SK-N-SH treated with all-trans-retinoic acid at 6 μM for 48 hours (cell line): ENCODE data around the gene SLCO3A1.

ENCODE experiments used
- ARNTL ChIP-seq: fragments of 450-650 bp; formaldehyde crosslinking; IDR thresholded peaks from 2 replicates; pipeline ENCODE4 v1.5.0; 2020; ENCODE audit warnings: low read depth, mild to moderate bottlenecking, moderate library complexity, borderline replicate concordance
- ESRRG ChIP-seq: fragments of 250-450 bp; sonication (Bioruptor Pico); IDR thresholded peaks from 2 replicates; pipeline ENCODE4 v1.6.1; 2021; ENCODE audit warnings: mild to moderate bottlenecking
- GLIS3 ChIP-seq: fragments of 250-450 bp; sonication (Bioruptor Pico); IDR thresholded peaks from 2 replicates; pipeline ENCODE4 v1.5.0; 2020; ENCODE audit warnings: mild to moderate bottlenecking, moderate library complexity
- PPARA ChIP-seq: fragments of 250-450 bp; sonication (Bioruptor Pico); IDR thresholded peaks from 2 replicates; pipeline ENCODE4 v1.5.0; 2020; ENCODE audit warnings: mild to moderate bottlenecking, borderline replicate concordance
- RARB ChIP-seq: fragments of 250-450 bp; sonication (Bioruptor Pico); IDR thresholded peaks from 2 replicates; pipeline ENCODE4 v1.8.0; 2021; ENCODE audit warnings: mild to moderate bottlenecking, moderate library complexity
- SNAI2 ChIP-seq: fragments of 250-450 bp; sonication (Bioruptor Pico); IDR thresholded peaks from 2 replicates; pipeline ENCODE4 v1.5.0; 2020; ENCODE audit warnings: mild to moderate bottlenecking, moderate library complexity
- TCF4 ChIP-seq: fragments of 250-450 bp; sonication (Bioruptor Pico); IDR thresholded peaks from 2 replicates; pipeline ENCODE4 v1.8.0; 2021; ENCODE audit warnings: mild to moderate bottlenecking, moderate library complexity, borderline replicate concordance
- TOX ChIP-seq: fragments of 250-450 bp; sonication (Bioruptor Pico); IDR thresholded peaks from 2 replicates; pipeline ENCODE4 v1.8.0; 2021; ENCODE audit warnings: mild to moderate bottlenecking, moderate library complexity, borderline replicate concordance
- TF ChIP-seq, protein P1 (sequence below): fragments of 250-450 bp; sonication (Bioruptor Pico); IDR thresholded peaks from 2 replicates; pipeline ENCODE4 v1.5.1; 2020; ENCODE audit warnings: low read depth, mild to moderate bottlenecking, moderate library complexity
- TF ChIP-seq, protein P2 (sequence below): fragments of 250-450 bp; sonication (Bioruptor Pico); IDR thresholded peaks from 2 replicates; pipeline ENCODE4 v1.5.1; 2021; ENCODE audit warnings: mild to moderate bottlenecking, moderate library complexity
- TF ChIP-seq, protein P3 (sequence below): fragments of 250-450 bp; sonication (Bioruptor Pico); IDR thresholded peaks from 2 replicates; pipeline ENCODE4 v1.8.0; 2020; ENCODE audit warnings: mild to moderate bottlenecking, moderate library complexity, borderline replicate concordance
- TF ChIP-seq, protein P4 (sequence below): fragments of 250-450 bp; sonication (Bioruptor Pico); IDR thresholded peaks from 2 replicates; pipeline ENCODE4 v1.5.0; 2020; ENCODE audit warnings: mild to moderate bottlenecking, moderate library complexity
- TF ChIP-seq, protein P5 (sequence below): fragments of 250-450 bp; sonication (Bioruptor Pico); IDR thresholded peaks from 2 replicates; pipeline ENCODE4 v1.8.0; 2021; ENCODE audit warnings: low read depth, mild to moderate bottlenecking, moderate library complexity, borderline replicate concordance

DNA sequence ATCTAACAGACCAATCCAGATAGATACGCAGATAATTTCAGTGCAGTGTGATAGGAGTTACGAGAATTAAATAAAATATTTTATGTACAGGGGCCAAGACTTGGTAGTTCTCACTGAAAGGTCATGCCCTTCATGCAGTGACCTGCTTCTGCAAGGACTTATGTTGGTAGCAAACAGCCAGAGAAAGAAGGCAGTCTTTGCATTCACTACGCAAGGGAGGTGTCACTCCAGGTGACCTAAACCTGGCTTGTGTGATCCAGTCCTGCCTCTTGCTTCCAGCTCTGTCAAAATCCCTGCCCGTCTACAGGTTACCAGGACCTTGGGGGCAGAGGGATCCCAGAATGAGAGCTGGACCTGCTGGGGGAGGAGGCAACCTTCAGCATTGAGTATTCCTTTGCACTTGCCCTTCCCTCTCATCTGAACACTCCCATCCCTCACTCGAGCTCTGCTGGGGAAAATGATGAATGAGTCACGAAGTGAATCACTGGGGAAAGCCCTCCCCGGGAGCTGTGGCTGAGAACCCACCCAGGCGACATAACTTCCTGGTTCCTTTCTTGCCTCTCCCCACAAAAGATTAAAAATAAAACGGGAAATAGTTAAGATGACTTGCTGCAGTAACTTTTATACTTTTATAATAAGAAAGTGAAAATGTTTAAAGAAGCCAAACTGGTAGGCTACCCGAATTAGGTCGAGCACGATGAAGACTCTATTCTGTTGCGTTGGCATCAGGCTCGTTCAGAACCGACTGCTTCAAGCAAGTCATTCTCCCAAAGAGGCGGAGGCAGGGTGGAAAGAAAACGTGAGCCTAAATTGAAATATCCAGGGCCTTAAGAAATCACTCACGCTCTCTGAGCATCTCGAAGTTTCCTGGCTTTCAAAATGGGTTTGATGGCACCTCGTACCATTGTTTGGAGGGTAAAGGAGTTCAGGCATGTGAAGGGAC is 216.1 kb downstream of the SLCO3A1 start:
- TF ChIP-seq SNAI2 (CRISPR knock-in tag) (no peak), TCF4 (CRISPR knock-in tag) (no peak), PPARA (CRISPR knock-in tag) (no peak), RARB (no peak), TOX (CRISPR knock-in tag) (no peak), GLIS3 (CRISPR knock-in tag) (no peak), ARNTL (no peak), ESRRG (CRISPR knock-in tag) (no peak)
- TF ChIP-seq, protein P1, sequence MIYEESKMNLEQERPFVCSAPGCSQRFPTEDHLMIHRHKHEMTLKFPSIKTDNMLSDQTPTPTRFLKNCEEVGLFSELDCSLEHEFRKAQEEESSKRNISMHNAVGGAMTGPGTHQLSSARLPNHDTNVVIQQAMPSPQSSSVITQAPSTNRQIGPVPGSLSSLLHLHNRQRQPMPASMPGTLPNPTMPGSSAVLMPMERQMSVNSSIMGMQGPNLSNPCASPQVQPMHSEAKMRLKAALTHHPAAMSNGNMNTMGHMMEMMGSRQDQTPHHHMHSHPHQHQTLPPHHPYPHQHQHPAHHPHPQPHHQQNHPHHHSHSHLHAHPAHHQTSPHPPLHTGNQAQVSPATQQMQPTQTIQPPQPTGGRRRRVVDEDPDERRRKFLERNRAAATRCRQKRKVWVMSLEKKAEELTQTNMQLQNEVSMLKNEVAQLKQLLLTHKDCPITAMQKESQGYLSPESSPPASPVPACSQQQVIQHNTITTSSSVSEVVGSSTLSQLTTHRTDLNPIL (CRISPR knock-in tag): no peak
- TF ChIP-seq, protein P2, sequence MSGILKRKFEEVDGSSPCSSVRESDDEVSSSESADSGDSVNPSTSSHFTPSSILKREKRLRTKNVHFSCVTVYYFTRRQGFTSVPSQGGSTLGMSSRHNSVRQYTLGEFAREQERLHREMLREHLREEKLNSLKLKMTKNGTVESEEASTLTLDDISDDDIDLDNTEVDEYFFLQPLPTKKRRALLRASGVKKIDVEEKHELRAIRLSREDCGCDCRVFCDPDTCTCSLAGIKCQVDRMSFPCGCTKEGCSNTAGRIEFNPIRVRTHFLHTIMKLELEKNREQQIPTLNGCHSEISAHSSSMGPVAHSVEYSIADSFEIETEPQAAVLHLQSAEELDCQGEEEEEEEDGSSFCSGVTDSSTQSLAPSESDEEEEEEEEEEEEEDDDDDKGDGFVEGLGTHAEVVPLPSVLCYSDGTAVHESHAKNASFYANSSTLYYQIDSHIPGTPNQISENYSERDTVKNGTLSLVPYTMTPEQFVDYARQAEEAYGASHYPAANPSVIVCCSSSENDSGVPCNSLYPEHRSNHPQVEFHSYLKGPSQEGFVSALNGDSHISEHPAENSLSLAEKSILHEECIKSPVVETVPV (CRISPR knock-in tag): no peak
- TF ChIP-seq, protein P3, sequence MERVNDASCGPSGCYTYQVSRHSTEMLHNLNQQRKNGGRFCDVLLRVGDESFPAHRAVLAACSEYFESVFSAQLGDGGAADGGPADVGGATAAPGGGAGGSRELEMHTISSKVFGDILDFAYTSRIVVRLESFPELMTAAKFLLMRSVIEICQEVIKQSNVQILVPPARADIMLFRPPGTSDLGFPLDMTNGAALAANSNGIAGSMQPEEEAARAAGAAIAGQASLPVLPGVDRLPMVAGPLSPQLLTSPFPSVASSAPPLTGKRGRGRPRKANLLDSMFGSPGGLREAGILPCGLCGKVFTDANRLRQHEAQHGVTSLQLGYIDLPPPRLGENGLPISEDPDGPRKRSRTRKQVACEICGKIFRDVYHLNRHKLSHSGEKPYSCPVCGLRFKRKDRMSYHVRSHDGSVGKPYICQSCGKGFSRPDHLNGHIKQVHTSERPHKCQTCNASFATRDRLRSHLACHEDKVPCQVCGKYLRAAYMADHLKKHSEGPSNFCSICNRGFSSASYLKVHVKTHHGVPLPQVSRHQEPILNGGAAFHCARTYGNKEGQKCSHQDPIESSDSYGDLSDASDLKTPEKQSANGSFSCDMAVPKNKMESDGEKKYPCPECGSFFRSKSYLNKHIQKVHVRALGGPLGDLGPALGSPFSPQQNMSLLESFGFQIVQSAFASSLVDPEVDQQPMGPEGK (CRISPR knock-in tag): no peak
- TF ChIP-seq, protein P4, sequence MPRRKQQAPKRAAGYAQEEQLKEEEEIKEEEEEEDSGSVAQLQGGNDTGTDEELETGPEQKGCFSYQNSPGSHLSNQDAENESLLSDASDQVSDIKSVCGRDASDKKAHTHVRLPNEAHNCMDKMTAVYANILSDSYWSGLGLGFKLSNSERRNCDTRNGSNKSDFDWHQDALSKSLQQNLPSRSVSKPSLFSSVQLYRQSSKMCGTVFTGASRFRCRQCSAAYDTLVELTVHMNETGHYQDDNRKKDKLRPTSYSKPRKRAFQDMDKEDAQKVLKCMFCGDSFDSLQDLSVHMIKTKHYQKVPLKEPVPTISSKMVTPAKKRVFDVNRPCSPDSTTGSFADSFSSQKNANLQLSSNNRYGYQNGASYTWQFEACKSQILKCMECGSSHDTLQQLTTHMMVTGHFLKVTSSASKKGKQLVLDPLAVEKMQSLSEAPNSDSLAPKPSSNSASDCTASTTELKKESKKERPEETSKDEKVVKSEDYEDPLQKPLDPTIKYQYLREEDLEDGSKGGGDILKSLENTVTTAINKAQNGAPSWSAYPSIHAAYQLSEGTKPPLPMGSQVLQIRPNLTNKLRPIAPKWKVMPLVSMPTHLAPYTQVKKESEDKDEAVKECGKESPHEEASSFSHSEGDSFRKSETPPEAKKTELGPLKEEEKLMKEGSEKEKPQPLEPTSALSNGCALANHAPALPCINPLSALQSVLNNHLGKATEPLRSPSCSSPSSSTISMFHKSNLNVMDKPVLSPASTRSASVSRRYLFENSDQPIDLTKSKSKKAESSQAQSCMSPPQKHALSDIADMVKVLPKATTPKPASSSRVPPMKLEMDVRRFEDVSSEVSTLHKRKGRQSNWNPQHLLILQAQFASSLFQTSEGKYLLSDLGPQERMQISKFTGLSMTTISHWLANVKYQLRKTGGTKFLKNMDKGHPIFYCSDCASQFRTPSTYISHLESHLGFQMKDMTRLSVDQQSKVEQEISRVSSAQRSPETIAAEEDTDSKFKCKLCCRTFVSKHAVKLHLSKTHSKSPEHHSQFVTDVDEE (CRISPR knock-in tag): no peak
- TF ChIP-seq, protein P5, sequence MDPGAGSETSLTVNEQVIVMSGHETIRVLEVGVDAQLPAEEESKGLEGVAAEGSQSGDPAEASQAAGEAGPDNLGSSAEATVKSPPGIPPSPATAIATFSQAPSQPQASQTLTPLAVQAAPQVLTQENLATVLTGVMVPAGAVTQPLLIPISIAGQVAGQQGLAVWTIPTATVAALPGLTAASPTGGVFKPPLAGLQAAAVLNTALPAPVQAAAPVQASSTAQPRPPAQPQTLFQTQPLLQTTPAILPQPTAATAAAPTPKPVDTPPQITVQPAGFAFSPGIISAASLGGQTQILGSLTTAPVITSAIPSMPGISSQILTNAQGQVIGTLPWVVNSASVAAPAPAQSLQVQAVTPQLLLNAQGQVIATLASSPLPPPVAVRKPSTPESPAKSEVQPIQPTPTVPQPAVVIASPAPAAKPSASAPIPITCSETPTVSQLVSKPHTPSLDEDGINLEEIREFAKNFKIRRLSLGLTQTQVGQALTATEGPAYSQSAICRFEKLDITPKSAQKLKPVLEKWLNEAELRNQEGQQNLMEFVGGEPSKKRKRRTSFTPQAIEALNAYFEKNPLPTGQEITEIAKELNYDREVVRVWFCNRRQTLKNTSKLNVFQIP (CRISPR knock-in tag): no peak
